Calu3 (cell line): ENCODE measurements around the gene COP1. TPM values are rescaled to one million over a fixed set of nuclear protein-coding genes. Genes with fewer than 3 reads are reported as not detected.

ENCODE experiments used
- BruUV-seq: library from RNA; stranded (reverse); fragments of 400-500 nt; replicated peaks from 2 replicates; lab custom pipeline; 2021; lab: Mats Ljungman, UMichigan
- CTCF ChIA-PET: fragments of 300-600 bp; sonication (Branson Sonifier 250); formaldehyde crosslinking; loops from one replicate; lab custom pipeline; 2022; ENCODE audit warnings: antibody characterized with exemption; lab: Charles Lee
- DNase-seq: peaks from one replicate; pipeline ENCODE4 v3.0.0; 2022
- H3K27ac Mint-ChIP-seq: one replicate; pipeline ENCODE4 v1.8.0; 2022; ENCODE audit warnings: mixed read lengths; ENCODE audit not compliant: unreplicated experiment
- H3K27me3 Mint-ChIP-seq: one replicate; pipeline ENCODE4 v1.8.0; 2022; ENCODE audit warnings: mixed read lengths; ENCODE audit not compliant: unreplicated experiment
- H3K36me3 Mint-ChIP-seq: one replicate; pipeline ENCODE4 v1.8.0; 2022; ENCODE audit warnings: mild to moderate bottlenecking, moderate library complexity, mixed read lengths; ENCODE audit not compliant: insufficient read depth, unreplicated experiment
- H3K4me1 Mint-ChIP-seq: one replicate; pipeline ENCODE4 v1.8.0; 2022; ENCODE audit warnings: mild to moderate bottlenecking, low read depth, mixed read lengths; ENCODE audit not compliant: unreplicated experiment
- H3K4me3 Mint-ChIP-seq: one replicate; pipeline ENCODE4 v1.8.0; 2022; ENCODE audit warnings: mild to moderate bottlenecking, low read depth, moderate library complexity, mixed read lengths; ENCODE audit not compliant: unreplicated experiment
- H3K9me3 Mint-ChIP-seq: one replicate; pipeline ENCODE4 v1.8.0; 2022; ENCODE audit warnings: low read depth, mixed read lengths; ENCODE audit not compliant: unreplicated experiment
- CTCF ChIP-seq: fragments of 200-600 bp; IDR thresholded peaks from one replicate; pipeline ENCODE4 v1.8.0; 2022; ENCODE audit warnings: antibody characterized with exemption; ENCODE audit not compliant: unreplicated experiment
- intact Hi-C: fragments of 100-400 bp; cut with micrococcal nuclease; formaldehyde crosslinking; loops from one replicate; pipeline ENCODE4 v1.10.0; 2022; ENCODE audit not compliant: unreplicated experiment
- total RNA-seq: library from RNA; stranded (reverse); gene quantifications from 2 replicates; pipeline ENCODE4 v1.2.3, GENCODE V29; 2022

The COP1 gene
- total RNA-seq, 1 experiment from 2014 or later, result 45.5 TPM

DNA sequence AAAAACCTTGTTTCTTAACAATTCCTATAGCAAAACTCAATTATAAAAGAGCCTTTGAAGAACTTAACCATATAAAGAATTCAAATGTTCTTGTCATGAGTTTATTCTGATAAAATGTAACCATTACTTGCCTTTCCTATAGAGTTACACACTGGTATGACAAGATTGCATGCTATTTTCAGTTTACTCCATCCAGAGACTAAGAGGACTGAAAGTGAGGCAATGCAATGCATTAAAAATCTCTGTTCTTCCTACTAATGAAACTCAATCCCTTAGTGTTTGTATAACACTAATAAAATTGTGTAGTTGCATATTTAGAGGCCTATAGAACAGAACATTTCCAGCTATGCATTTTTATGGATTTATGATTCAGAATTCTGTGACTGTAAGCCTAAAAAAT is 88.1 kb downstream of the COP1 start:
- Mint-ChIP-seq H3K36me3 (peaks cover 14% of the 10 kb centered on the region), H3K4me3 (no peak overlapping the region), H3K27me3 (no peaks in the 10 kb centered on the region), H3K9me3 (peaks cover 2% of the 10 kb centered on the region), H3K4me1 (no peaks in the 10 kb centered on the region), H3K27ac (no peak overlapping the region)
- CTCF ChIA-PET, result no interaction called here
- no TSS peak for BruUV-seq
- DNase-seq, result no peak
- intact Hi-C loops, result loop anchor here (10.0 kb wide), 1 partner anchor 256 kb away; no protein-coding TSS in a partner anchor
- TF ChIP-seq CTCF, result no peak

DNA sequence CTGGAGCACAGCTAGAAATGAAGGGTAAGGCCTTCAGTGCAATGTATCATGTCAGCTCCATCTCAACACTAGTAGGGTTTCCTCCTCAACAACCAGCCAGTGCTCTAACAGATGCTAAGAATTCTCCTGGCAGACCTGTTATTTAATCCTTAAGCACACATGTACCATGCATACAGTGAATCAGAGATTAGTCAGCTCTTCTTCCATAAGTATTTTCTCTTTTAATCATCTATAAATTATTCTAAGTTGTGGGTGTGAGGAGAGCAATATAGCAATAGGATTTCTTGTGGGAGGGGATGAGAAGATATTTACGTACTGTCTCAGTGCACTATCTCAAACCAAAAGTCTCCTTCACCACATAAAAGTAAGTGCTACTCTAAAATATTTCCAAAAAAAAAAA is 95.3 kb downstream of the COP1 start:
- DNase-seq, result no peak
- intact Hi-C loops, result loop anchor here (10.0 kb wide), 1 partner anchor 263 kb away; no protein-coding TSS in a partner anchor
- Mint-ChIP-seq H3K36me3 (peaks cover 7% of the 10 kb centered on the region), H3K9me3 (no peaks in the 10 kb centered on the region), H3K4me1 (peaks cover 8% of the 10 kb centered on the region), H3K27me3 (no peaks in the 10 kb centered on the region), H3K4me3 (no peak overlapping the region), H3K27ac (no peak overlapping the region)
- TF ChIP-seq CTCF, result no peak
- CTCF ChIA-PET, result no interaction called here
- BruUV-seq, result no TSS peak

DNA sequence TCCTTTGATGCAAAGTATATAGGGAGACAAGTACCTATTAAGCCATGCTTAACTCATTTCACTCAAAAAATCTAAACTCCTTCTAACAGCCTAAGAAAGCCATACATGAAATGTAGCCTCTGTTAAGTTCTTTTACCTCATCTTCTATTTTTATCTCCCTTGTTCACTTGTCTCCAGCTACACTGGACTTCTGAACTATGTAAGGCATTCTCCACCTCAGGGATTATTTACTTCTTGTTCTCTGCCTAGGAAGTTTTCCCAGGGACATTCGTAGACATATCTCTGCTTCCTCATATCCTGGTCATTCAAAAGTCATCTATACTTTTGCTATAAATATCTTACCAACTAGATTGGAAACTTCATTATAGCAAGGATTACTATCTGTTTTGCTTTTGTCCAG is 96.9 kb downstream of the COP1 start:
- BruUV-seq, result no TSS peak
- peaks cover 8% of the 10 kb centered on the region for H3K4me1 Mint-ChIP-seq
- H3K9me3 Mint-ChIP-seq, result no peaks in the 10 kb centered on the region
- H3K4me3 Mint-ChIP-seq, result no peak overlapping the region
- H3K27ac Mint-ChIP-seq, result no peak overlapping the region
- DNase-seq, result no peak
- no peak for TF ChIP-seq CTCF
- CTCF ChIA-PET, result no interaction called here
- intact Hi-C loops, result loop anchor here (10.0 kb wide), 1 partner anchor 265 kb away; no protein-coding TSS in a partner anchor
- H3K36me3 Mint-ChIP-seq, result peaks cover 5% of the 10 kb centered on the region
- H3K27me3 Mint-ChIP-seq, result no peaks in the 10 kb centered on the region

DNA sequence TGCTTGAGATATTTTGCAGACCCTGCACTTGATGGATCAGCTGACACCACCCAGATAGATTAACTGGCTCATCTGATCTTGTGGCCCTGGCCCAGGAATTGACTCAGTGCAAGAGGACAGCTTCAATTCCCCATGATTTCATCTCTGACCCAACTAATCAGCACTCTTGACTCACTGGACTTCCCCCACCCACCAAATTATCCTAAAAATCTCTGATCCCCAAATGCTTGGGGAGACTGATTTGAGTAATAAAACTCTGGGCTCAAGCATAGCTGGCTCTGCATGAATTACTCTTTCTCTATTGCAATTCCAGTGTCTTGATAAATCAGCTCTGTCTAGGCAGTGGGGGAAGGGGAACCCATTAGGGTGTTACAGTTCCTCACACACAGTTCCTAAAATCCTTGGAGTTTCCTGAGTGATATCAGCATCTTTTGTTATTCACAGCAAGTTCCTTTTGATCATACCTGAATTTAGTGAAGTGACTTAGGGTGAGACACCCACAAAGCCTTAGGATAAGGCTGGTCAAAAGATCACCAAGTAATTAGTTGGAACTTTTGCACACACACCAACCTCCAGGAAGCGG is 104.2 kb downstream of the COP1 start:
- Mint-ChIP-seq H3K9me3 (peaks cover 7% of the 10 kb centered on the region), H3K27ac (no peak overlapping the region), H3K27me3 (no peaks in the 10 kb centered on the region), H3K4me3 (no peak overlapping the region), H3K36me3 (no peaks in the 10 kb centered on the region), H3K4me1 (no peaks in the 10 kb centered on the region)
- no TSS peak for BruUV-seq
- CTCF ChIA-PET, result interaction anchor here (0.9 kb wide), 1 partner anchor 58 kb away, joined by 3 read pairs; no protein-coding TSS in a partner anchor
- DNase-seq, result no peak
- TF ChIP-seq CTCF, result no peak
- intact Hi-C loops, result no loop called here
